Skin of body (tissue), 2 donors: ENCODE measurements around the gene MAP2. TPM values are rescaled to one million over a fixed set of nuclear protein-coding genes. Genes with fewer than 3 reads are reported as not detected.
A peak's percentile ranks its signal among the peaks of the same experiment; 100 is the strongest.

Experiments used
- DNase-seq: peaks from one replicate; lab custom pipeline; 2025; lab: John Stamatoyannopoulos, UW
- total RNA-seq: library from RNA; depleted of rRNA; stranded (reverse); fragments of >200 nt; gene quantifications from one replicate; pipeline ENCODE4 v1.2.3, GENCODE V29; 2014

The MAP2 gene
- total RNA-seq, 1 donor from 2014 or later: 14.4 TPM

- DNase-seq: no peak
These were observed 278.9 kb downstream of the MAP2 start for GRCh38 chr2:209702775-209703174.

GRCh38 chr2:209713219-209713618 lies 289.4 kb downstream of the MAP2 start:
- no peak for DNase-seq

GRCh38 chr2:209719034-209719433 lies 295.2 kb downstream of the MAP2 start:
- no peak for DNase-seq

GRCh38 chr2:209721497-209721896 lies 297.6 kb downstream of the MAP2 start:
- DNase-seq: no peak

- no peak for DNase-seq
These were observed 302.5 kb downstream of the MAP2 start for GRCh38 chr2:209726311-209726710.

GRCh38 chr2:209727077-209727476 lies 303.2 kb downstream of the MAP2 start:
- no peak for DNase-seq

- DNase-seq: no peak
These were observed 311.0 kb downstream of the MAP2 start for GRCh38 chr2:209734805-209735204.

GRCh38 chr2:209741953-209742352 lies 318.1 kb downstream of the MAP2 start:
- no peak for DNase-seq

GRCh38 chr2:209753020-209753419 lies 329.2 kb downstream of the MAP2 start:
- DNase-seq: peak; percentile 48

- DNase-seq: no peak
These were observed 333.3 kb downstream of the MAP2 start for GRCh38 chr2:209757163-209757562.

- DNase-seq: no peak
These were observed 337.7 kb downstream of the MAP2 start for GRCh38 chr2:209761566-209761965.

- no peak for DNase-seq
These were observed 338.7 kb downstream of the MAP2 start for GRCh38 chr2:209762563-209762962.

- DNase-seq: no peak
These were observed 339.3 kb downstream of the MAP2 start for GRCh38 chr2:209763106-209763505.

- no peak for DNase-seq
These were observed 342.8 kb downstream of the MAP2 start for GRCh38 chr2:209766613-209767012.

- no peak for DNase-seq
These were observed 343.5 kb downstream of the MAP2 start for GRCh38 chr2:209767316-209767715.

- no peak for DNase-seq
These were observed 344.7 kb downstream of the MAP2 start for GRCh38 chr2:209768557-209768956.

- peak; percentile 57 for DNase-seq
These were observed 347.8 kb downstream of the MAP2 start, which contains the start of gene UNC80 for GRCh38 chr2:209771474-209772289. TSS of gene UNC80 (plus strand) at chr2:209771832. CDS start at chr2:209772073, 241 bp downstream.

GRCh38 chr2:209772290-209772685 lies 348.4 kb downstream of the MAP2 start:
- no peak for DNase-seq

- DNase-seq: no peak
These were observed 349.5 kb downstream of the MAP2 start for GRCh38 chr2:209773377-209773776.
